Esophagus squamous epithelium (tissue), 5 donors: Measurements from ENCODE around the gene OTUD1. TPM values are rescaled to one million over a fixed set of nuclear protein-coding genes. Genes with fewer than 3 reads are reported as not detected.

Experiments used
- DNase-seq: peaks from one replicate; lab custom pipeline; 2025; lab: John Stamatoyannopoulos, UW
- H3K27ac ChIP-seq, 4 donors: fragments of 200-600 bp; sonication (generic); one replicate each; pipeline ENCODE4 v1.5.1; 2016 to 2019; ENCODE audit warnings: mild to moderate bottlenecking in 1 of 4
- H3K27me3 ChIP-seq, 4 donors: fragments of 200-600 bp; sonication (generic); 1 replicate in 3 of 4; 2 replicates in 1 of 4; pipeline versions ENCODE4 v1.5.1 to v1.6.0; 2017 to 2021; ENCODE audit warnings: antibody characterized with exemption in 1 of 4
- H3K36me3 ChIP-seq, 3 donors: fragments of 200-600 bp; sonication (generic); one replicate each; pipeline ENCODE4 v1.5.1; 2016 to 2019
- H3K4me1 ChIP-seq, 3 donors: fragments of 200-600 bp; sonication (generic); one replicate each; pipeline ENCODE4 v1.5.1; 2017 to 2019
- H3K4me3 ChIP-seq, 4 donors: fragments of 200-600 bp; sonication (generic); 1 replicate in 3 of 4; 2 replicates in 1 of 4; pipeline ENCODE4 v1.5.1; 2016 to 2019; ENCODE audit warnings: mild to moderate bottlenecking in 2 of 4, moderate library complexity in 1 of 4
- H3K9me3 ChIP-seq, 3 donors: fragments of 200-600 bp; sonication (generic); one replicate each; pipeline ENCODE4 v1.5.1; 2016 to 2019
- POLR2A ChIP-seq, 4 donors: fragments of 450-650 bp; IDR thresholded peaks; one replicate each; pipeline ENCODE4 v1.6.1; 2017; ENCODE audit warnings: antibody characterized with exemption in 4 of 4, mild to moderate bottlenecking in 4 of 4, moderate library complexity in 3 of 4
- WGBS, 2 donors: methylation state at CpG; one replicate each; pipeline ENCODE4 v1.1.5; 2018; 5-methylcytosine and 5-hydroxymethylcytosine counted together
- intact Hi-C: fragments of 100-400 bp; cut with DNase I; formaldehyde crosslinking; loops from one replicate; pipeline ENCODE4 v1.15.0; 2022
- total RNA-seq, 4 donors: library from RNA; depleted of rRNA; stranded (reverse); fragments of >200 nt; gene quantifications; one replicate each; pipeline ENCODE4 v1.1.0, GENCODE V29; 2016
- TF ChIP-seq, protein P1 (sequence below), 6 experiments: fragments of 450-650 bp in 4 of 6; fragments of 200-600 bp in 2 of 6; sonication (generic) in 2 of 6; IDR thresholded peaks; one replicate each; pipeline ENCODE4 v1.5.1; 2016 to 2019; ENCODE audit warnings: antibody characterized with exemption in 6 of 6, mild to moderate bottlenecking in 4 of 6, moderate library complexity in 4 of 6
- donor health status: DM: yes; HTN: yes; CAD: no.

The OTUD1 gene
- total RNA-seq, 4 donors from 2014 or later = 4.3 to 10.1 (median 6.4) TPM

DNA sequence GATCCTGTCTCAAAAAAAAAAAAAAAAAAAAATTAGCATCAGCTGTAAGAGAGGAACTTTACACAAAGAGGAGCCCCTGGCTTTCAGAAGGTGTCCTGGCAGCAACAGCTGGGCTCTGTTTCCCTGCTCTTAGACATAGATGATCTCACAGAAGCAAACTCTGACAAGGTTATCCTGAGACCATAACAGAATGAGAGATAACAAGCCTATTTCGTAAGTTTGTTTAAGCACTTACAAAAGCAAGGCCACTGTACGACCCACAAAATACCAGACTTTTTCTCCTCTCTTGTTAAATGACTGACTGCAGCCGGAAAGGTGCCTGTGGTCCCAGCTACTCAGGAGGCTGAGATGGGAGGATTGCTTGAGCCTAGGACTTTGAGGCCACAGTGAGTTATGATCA, 33.3 kb upstream of the OTUD1 start:
- Histone ChIP-seq H3K36me3 (no peaks in the 10 kb centered on the region), H3K27me3 (no peaks in the 10 kb centered on the region), H3K4me3 (no peak overlapping the region), H3K9me3 (no peaks in the 10 kb centered on the region), H3K4me1 (no peaks in the 10 kb centered on the region), H3K27ac (no peak overlapping the region)
- intact Hi-C loops = no loop called here
- 88 to 93% methylated on average over 1 to 3 of the region's 3 CpGs for WGBS, 2 donors
- TF ChIP-seq, protein P1, sequence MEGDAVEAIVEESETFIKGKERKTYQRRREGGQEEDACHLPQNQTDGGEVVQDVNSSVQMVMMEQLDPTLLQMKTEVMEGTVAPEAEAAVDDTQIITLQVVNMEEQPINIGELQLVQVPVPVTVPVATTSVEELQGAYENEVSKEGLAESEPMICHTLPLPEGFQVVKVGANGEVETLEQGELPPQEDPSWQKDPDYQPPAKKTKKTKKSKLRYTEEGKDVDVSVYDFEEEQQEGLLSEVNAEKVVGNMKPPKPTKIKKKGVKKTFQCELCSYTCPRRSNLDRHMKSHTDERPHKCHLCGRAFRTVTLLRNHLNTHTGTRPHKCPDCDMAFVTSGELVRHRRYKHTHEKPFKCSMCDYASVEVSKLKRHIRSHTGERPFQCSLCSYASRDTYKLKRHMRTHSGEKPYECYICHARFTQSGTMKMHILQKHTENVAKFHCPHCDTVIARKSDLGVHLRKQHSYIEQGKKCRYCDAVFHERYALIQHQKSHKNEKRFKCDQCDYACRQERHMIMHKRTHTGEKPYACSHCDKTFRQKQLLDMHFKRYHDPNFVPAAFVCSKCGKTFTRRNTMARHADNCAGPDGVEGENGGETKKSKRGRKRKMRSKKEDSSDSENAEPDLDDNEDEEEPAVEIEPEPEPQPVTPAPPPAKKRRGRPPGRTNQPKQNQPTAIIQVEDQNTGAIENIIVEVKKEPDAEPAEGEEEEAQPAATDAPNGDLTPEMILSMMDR (IDR thresholded peaks at IDR 0.05) = no peak
- TF ChIP-seq POLR2A (IDR thresholded peaks at IDR 0.05) = no peak
- DNase-seq = no peak

DNA sequence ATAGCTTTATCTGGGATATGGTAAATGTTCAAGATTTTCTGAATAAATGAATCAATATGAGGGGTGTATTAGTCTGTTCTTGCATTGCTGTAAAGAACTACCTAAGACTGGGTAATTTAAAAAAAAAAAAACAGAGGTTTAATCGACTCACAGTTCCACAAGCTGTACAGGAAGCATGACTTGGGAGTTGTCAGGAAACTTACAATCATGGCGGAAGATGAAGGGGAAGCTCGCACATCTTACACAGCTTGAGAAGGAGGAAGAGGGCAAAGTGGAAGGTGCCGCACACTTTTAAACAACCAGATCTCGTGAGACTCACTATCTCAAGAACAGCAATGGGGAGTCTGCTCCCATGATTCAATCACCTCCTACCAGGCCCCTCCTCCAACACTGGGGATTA, 32.5 kb upstream of the OTUD1 start:
- no peak for TF ChIP-seq POLR2A (IDR thresholded peaks at IDR 0.05)
- Histone ChIP-seq H3K27me3 (no peaks in the 10 kb centered on the region), H3K36me3 (no peaks in the 10 kb centered on the region), H3K27ac (no peak overlapping the region), H3K9me3 (no peaks in the 10 kb centered on the region), H3K4me3 (no peak overlapping the region), H3K4me1 (no peaks in the 10 kb centered on the region)
- no peak for DNase-seq
- intact Hi-C loops = no loop called here
- 79 to 85% methylated on average over 5 of the region's 5 CpGs for WGBS, 2 donors

DNA sequence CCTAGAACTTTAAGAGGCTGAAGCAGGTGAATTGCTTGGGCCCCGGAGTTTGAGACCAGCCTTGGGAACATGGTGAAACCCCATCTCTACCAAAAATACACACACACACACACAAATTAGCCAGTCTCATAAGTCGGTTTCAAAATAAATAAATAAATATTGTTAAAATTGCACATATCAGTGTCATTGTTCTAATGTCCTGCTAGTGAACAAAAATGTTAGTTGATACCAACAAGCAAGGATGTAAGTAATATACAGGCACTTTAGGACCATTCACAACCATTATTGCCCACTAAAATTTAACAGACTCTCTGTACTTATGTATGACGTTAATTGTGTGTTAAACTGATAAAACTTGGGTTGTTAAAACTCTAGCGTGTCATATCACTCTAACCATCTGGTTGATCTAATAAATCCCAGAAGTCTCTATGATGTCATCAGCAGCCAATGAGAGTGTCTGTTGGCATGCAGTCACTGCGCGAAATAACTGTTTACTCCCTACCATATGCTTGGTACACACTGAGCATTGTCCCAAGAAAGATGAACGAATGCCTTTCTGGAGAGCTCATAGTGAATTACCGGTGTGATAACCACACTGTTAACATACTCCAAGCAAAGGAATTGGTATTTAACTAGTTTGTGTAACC, 30.4 kb upstream of the OTUD1 start:
- no peaks in the 10 kb centered on the region for H3K36me3 ChIP-seq
- intact Hi-C loops = no loop called here
- TF ChIP-seq POLR2A (IDR thresholded peaks at IDR 0.05) = no peak
- TF ChIP-seq, protein P1 (IDR thresholded peaks at IDR 0.05) = no peak
- H3K27me3 ChIP-seq = no peaks in the 10 kb centered on the region
- no peak overlapping the region for H3K4me3 ChIP-seq
- H3K9me3 ChIP-seq = no peaks in the 10 kb centered on the region
- H3K4me1 ChIP-seq = no peaks in the 10 kb centered on the region
- WGBS, 2 donors = 78 to 85% methylated on average over 8 of the region's 8 CpGs
- no peak for DNase-seq
- no peak overlapping the region for H3K27ac ChIP-seq

DNA sequence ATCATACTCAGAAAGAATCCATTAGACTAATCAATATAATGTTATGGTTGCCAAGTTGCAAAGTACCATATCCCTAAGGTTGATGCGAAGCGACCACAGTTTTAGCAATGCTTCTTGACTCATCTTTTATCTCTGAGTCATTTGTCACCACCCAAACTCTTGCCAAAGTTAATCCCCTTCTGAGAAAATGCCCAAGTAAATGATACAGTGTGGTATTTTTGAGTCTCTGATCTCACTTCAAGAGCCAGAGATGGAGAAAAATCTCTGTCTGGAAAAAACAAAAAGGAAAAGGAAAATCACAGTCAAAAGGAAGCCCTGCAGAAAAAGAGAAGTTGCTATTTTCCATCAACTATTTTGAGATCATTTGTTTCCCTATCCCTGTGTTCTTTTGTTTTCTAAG, 26.7 kb upstream of the OTUD1 start:
- H3K4me1 ChIP-seq = no peaks in the 10 kb centered on the region
- H3K27me3 ChIP-seq = no peaks in the 10 kb centered on the region
- no peak overlapping the region for H3K4me3 ChIP-seq
- TF ChIP-seq, protein P1 (IDR thresholded peaks at IDR 0.05) = no peak
- TF ChIP-seq POLR2A (IDR thresholded peaks at IDR 0.05) = no peak
- 21 to 30% methylated on average over 2 of the region's 2 CpGs for WGBS, 2 donors
- no peaks in the 10 kb centered on the region for H3K36me3 ChIP-seq
- H3K9me3 ChIP-seq = no peaks in the 10 kb centered on the region
- no peak overlapping the region for H3K27ac ChIP-seq
- intact Hi-C loops = no loop called here
- no peak for DNase-seq

DNA sequence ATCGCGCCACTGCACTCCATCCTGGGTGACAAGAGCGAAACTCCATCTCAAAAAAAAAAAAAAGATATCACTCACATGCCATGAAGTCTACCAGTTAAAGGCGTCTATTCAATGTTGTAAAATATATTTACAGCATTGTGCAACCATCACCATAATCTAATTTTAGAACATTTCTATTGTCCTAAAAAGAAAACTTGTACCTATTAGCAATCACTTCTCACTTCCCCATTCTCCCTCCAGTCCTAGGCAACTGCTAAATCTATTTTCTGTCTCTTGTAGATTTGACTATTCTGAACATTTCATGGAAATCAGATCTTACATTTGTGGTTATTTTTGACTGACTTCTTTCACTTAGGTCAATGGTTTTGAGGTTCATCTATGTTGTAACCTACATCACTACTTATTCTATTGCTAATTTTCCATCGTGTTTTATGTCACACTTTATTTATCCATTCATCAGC, 25.2 kb upstream of the OTUD1 start:
- no peak for DNase-seq
- H3K9me3 ChIP-seq = no peaks in the 10 kb centered on the region
- no peak for TF ChIP-seq POLR2A (IDR thresholded peaks at IDR 0.05)
- TF ChIP-seq, protein P1 (IDR thresholded peaks at IDR 0.05) = no peak
- no peaks in the 10 kb centered on the region for H3K36me3 ChIP-seq
- WGBS, 2 donors = 63 to 78% methylated on average over 5 of the region's 5 CpGs
- H3K4me1 ChIP-seq = peaks cover 0 to 6% (median 0%) of the 10 kb centered on the region in 3 donors
- H3K27ac ChIP-seq = no peak overlapping the region
- intact Hi-C loops = no loop called here
- H3K27me3 ChIP-seq = no peaks in the 10 kb centered on the region
- no peak overlapping the region for H3K4me3 ChIP-seq
